GM19043 (cell line): ENCODE results near the gene TEX10.
"Not testable (repeated sequence)": the region's sequence is repeated elsewhere in the genome, so short reads cannot be mapped to it uniquely, and the experiment has no call there.

ENCODE experiments used
- ATAC-seq: cut with Tn5 transposase; IDR thresholded peaks from one replicate; pipeline ENCODE4 v1.9.1; 2021; ENCODE audit warnings: low read depth; ENCODE audit not compliant: unreplicated experiment

Gene TEX10

GRCh38 chr9:100351508-100351907, 1.2 kb downstream of the TEX10 start:
- no peak for ATAC-seq

GRCh38 chr9:100350188-100350587, 2.6 kb downstream of the TEX10 start:
- ATAC-seq, result no peak

- no peak for ATAC-seq
Observed at GRCh38 chr9:100346836-100347235, 5.9 kb downstream of the TEX10 start.

- no peak for ATAC-seq
Observed at GRCh38 chr9:100341889-100342288, 10.9 kb downstream of the TEX10 start.

- ATAC-seq, result no peak
Observed at GRCh38 chr9:100340224-100340623, 12.5 kb downstream of the TEX10 start.

- not testable (repeated sequence) for ATAC-seq
Observed at GRCh38 chr9:100338736-100339135, 14.0 kb downstream of the TEX10 start.

GRCh38 chr9:100324594-100325200, 28.0 kb downstream of the TEX10 start:
- ATAC-seq, result no peak

- ATAC-seq, result no peak
Observed at GRCh38 chr9:100322954-100323536, 29.7 kb downstream of the TEX10 start.

GRCh38 chr9:100317706-100318105, 35.0 kb downstream of the TEX10 start:
- ATAC-seq, result no peak

- no peak for ATAC-seq
Observed at GRCh38 chr9:100315561-100315960, 37.2 kb downstream of the TEX10 start.

GRCh38 chr9:100309992-100310391, 42.8 kb downstream of the TEX10 start:
- ATAC-seq, result no peak

GRCh38 chr9:100308965-100309564, 43.7 kb downstream of the TEX10 start:
- no peak for ATAC-seq

- ATAC-seq, result no peak
Observed at GRCh38 chr9:100307080-100307479, 45.7 kb downstream of the TEX10 start.

- ATAC-seq, result no peak
Observed at GRCh38 chr9:100306283-100306682, 46.5 kb downstream of the TEX10 start.

GRCh38 chr9:100303747-100304146, 49.0 kb downstream of the TEX10 start:
- ATAC-seq, result no peak

GRCh38 chr9:100298378-100298777, 54.4 kb downstream of the TEX10 start:
- ATAC-seq, result no peak

GRCh38 chr9:100296407-100296806, 56.3 kb downstream of the TEX10 start:
- no peak for ATAC-seq

- ATAC-seq, result no peak
Observed at GRCh38 chr9:100295240-100295639, 57.5 kb downstream of the TEX10 start.

- ATAC-seq, result no peak
Observed at GRCh38 chr9:100294806-100295205, 57.9 kb downstream of the TEX10 start.

- ATAC-seq, result no peak
Observed at GRCh38 chr9:100294341-100294740, 58.4 kb downstream of the TEX10 start.

GRCh38 chr9:100292414-100292813, 60.3 kb downstream of the TEX10 start:
- no peak for ATAC-seq

GRCh38 chr9:100290714-100291113, 62.0 kb downstream of the TEX10 start:
- no peak for ATAC-seq
